ENCODE measurements around the gene EAPP. TPM values are rescaled to one million over a fixed set of nuclear protein-coding genes. Genes with fewer than 3 reads are reported as not detected.

The EAPP gene
- total RNA-seq: 35.4 and 43.8 TPM in 2 replicates

DNA sequence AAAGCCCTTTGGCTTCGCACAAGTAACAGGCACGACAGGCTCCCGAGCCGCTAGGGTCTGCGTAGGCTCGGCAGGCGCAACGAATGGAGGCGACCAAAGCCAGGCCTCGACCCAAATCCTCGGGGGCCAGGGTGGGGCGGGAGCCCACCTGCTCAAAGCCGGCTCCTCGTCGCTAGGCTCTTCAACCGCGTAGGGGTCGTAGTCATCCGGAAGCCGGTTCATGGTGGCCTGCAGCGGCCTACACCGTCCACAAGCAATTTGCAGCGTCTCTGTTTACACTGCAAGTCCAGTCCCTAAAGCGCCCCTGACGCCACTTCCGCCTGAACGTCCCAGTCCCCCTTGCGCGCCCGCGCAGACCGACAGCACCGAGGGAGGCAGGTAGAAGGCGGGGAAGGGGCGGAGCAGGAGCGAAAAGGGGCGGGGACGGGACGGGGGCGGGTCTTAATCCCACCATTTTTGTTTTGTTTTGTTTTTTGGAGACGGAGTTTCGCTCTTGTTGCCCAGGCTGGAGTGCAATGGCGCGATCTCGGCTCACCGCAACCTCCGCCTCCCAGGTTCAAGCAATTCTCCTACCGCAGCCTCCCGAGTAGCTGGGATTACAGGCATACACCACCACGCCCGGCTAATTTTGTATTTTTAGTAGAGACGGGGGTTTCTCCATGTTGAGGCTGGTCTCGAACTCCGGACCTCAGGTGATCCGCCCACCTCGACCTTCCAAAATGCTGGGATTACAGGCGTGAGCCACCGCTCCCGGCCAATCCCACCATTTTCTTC is at the start of gene EAPP:
Gene EAPP, minus strand, starts transcription at position 295 of the 774 bp plus-strand sequence. Its CDS starts 73 bp downstream, at position 222.
- Histone ChIP-seq H3K4me3 (ENCODE audit: low read depth, low read length) (peak within 1 kb of the TSS; percentile 89), H3K36me3 (ENCODE audit: control insufficient read depth, insufficient read depth, low read length) (no peaks in the 10 kb centered on the region), H3K27me3 (ENCODE audit: control insufficient read depth, insufficient read depth, low read length) (no peaks in the 10 kb centered on the region)
- DNase-seq (ENCODE audit: low read depth): peak; percentile 89
- no peak for TF ChIP-seq CTCF (IDR thresholded peaks at IDR 0.05; ENCODE audit: insufficient read depth, low read length, poor library complexity, severe bottlenecking)

- H3K4me3 ChIP-seq (ENCODE audit: low read depth, low read length): no peak overlapping the region
- no peak for DNase-seq (ENCODE audit: low read depth)
- peaks cover 2% of the 10 kb centered on the region for H3K36me3 ChIP-seq (ENCODE audit: control insufficient read depth, insufficient read depth, low read length)
- H3K27me3 ChIP-seq (ENCODE audit: control insufficient read depth, insufficient read depth, low read length): no peaks in the 10 kb centered on the region
- TF ChIP-seq CTCF (IDR thresholded peaks at IDR 0.05; ENCODE audit: insufficient read depth, low read length, poor library complexity, severe bottlenecking): no peak
Measured at GRCh38 chr14:34583525-34583924, 44.0 kb upstream of the EAPP start.

DNA sequence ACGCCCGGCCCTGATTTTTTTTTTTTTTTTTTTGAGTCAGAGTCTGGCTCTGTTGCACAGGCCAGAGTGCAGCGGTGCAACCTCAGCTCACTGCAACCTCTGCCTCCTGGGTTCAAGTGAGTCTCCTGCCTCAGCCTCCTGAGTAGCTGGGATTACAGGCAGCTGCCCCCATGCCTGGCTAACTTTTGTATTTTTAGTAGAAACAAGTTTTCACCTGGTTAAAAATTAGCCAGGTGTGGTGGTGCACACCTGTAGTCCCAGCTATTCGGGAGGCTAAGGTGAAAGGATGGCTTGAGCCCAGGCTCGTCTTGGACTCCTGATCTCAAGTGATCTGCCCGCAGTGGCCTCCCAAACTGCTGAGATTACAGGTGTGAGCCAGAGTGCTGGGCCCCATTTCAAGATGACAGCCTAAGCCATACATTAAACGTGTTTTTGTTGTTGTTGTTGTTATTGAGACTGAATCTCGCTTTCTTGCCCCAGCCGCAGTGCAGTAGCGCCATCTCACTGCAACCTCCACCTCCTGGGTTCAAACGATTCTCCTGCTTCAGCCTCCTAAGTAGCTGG is 42.7 kb upstream of the EAPP start:
- peaks cover 2% of the 10 kb centered on the region for H3K36me3 ChIP-seq (ENCODE audit: control insufficient read depth, insufficient read depth, low read length)
- no peak for TF ChIP-seq CTCF (IDR thresholded peaks at IDR 0.05; ENCODE audit: insufficient read depth, low read length, poor library complexity, severe bottlenecking)
- H3K4me3 ChIP-seq (ENCODE audit: low read depth, low read length): no peak overlapping the region
- DNase-seq (ENCODE audit: low read depth): no peak
- no peaks in the 10 kb centered on the region for H3K27me3 ChIP-seq (ENCODE audit: control insufficient read depth, insufficient read depth, low read length)

- H3K4me3 ChIP-seq (ENCODE audit: low read depth, low read length): no peak overlapping the region
- peaks cover 2% of the 10 kb centered on the region for H3K36me3 ChIP-seq (ENCODE audit: control insufficient read depth, insufficient read depth, low read length)
Measured at GRCh38 chr14:34580381-34580780, 40.9 kb upstream of the EAPP start.

GRCh38 chr14:34571771-34572170 is 32.3 kb upstream of the EAPP start:
- no peak for TF ChIP-seq CTCF (IDR thresholded peaks at IDR 0.05; ENCODE audit: insufficient read depth, low read length, poor library complexity, severe bottlenecking)
- no peak overlapping the region for H3K4me3 ChIP-seq (ENCODE audit: low read depth, low read length)
- H3K36me3 ChIP-seq (ENCODE audit: control insufficient read depth, insufficient read depth, low read length): no peaks in the 10 kb centered on the region
- no peak for DNase-seq (ENCODE audit: low read depth)
- no peaks in the 10 kb centered on the region for H3K27me3 ChIP-seq (ENCODE audit: control insufficient read depth, insufficient read depth, low read length)

More at GRCh38 chr14:34580381-34580780, 40.9 kb upstream of the EAPP start:
- no peak for DNase-seq (ENCODE audit: low read depth)
- no peak for TF ChIP-seq CTCF (IDR thresholded peaks at IDR 0.05; ENCODE audit: insufficient read depth, low read length, poor library complexity, severe bottlenecking)
- H3K27me3 ChIP-seq (ENCODE audit: control insufficient read depth, insufficient read depth, low read length): no peaks in the 10 kb centered on the region
